Bronchial epithelial cell (primary cell): ENCODE results near the gene PAF1. TPM values are rescaled to one million over a fixed set of nuclear protein-coding genes. Genes with fewer than 3 reads are reported as not detected.

Source experiments
- DNase-seq: peaks from one replicate; pipeline ENCODE4 v3.0.0-alpha.2; 2010; ENCODE audit warnings: low read depth
- FAIRE-seq: peaks from 2 replicates; lab custom pipeline; 2011; peaks lifted over from hg19 to GRCh38; lab: Jason Lieb, UNC
- H3K27me3 ChIP-seq: 2 replicates; pipeline ENCODE4 v1.5.1; 2011; ENCODE audit warnings: low read length; ENCODE audit not compliant: control insufficient read depth, insufficient read depth
- H3K36me3 ChIP-seq: 2 replicates; pipeline ENCODE4 v1.5.1; 2011; ENCODE audit warnings: low read length; ENCODE audit not compliant: control insufficient read depth, insufficient read depth
- H3K4me3 ChIP-seq: 2 replicates; pipeline ENCODE4 v1.5.1; 2011; ENCODE audit warnings: mild to moderate bottlenecking, low read depth, low read length, control low read depth
- total RNA-seq: library from RNA; depleted of rRNA; stranded (reverse); fragments of >200 nt; gene quantifications from 2 replicates; pipeline ENCODE4 v1.2.1, GENCODE V29; 2014
- TF ChIP-seq, protein P1 (sequence below): IDR thresholded peaks from 2 replicates; pipeline ENCODE4 v1.5.1; 2011; ENCODE audit warnings: mild to moderate bottlenecking, moderate library complexity, low read length, control low read depth, inconsistent platforms; ENCODE audit not compliant: insufficient read depth, severe bottlenecking

The PAF1 gene
- total RNA-seq, 1 donor from 2014 or later: 31.6 TPM

DNA sequence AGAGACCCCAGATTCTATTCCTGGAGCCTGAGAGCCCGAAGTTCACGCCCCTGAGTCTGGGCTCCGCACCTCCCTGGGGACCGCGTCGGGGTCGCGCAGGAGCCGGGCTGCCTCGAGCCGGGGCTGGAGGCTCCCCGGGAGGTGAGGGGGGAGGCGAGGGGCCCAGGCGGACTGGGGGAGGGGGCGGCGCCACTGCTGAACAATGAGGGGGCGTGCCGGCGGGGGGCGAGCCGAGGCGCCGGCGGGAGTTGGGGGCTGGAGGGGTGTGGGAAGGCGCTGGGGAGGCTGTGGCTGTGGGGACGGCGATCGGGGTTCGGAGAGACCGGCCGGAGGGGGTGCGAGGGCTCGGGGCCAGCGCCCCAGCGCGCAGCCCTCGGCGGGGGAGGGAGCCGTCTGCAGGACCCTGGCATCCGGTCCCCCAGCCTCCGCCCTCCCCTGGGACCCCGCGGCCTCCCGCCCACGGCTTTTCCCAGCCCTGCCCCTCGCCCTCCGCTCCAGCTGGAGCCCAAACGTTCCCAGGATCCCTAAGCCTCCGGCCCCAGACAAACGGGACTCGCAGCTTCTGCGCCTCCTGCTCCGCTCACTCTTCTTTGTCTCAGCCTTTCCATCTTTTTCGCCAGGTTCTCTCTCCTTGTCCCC is 22.5 kb upstream of the PAF1 start:
- TF ChIP-seq, protein P1, sequence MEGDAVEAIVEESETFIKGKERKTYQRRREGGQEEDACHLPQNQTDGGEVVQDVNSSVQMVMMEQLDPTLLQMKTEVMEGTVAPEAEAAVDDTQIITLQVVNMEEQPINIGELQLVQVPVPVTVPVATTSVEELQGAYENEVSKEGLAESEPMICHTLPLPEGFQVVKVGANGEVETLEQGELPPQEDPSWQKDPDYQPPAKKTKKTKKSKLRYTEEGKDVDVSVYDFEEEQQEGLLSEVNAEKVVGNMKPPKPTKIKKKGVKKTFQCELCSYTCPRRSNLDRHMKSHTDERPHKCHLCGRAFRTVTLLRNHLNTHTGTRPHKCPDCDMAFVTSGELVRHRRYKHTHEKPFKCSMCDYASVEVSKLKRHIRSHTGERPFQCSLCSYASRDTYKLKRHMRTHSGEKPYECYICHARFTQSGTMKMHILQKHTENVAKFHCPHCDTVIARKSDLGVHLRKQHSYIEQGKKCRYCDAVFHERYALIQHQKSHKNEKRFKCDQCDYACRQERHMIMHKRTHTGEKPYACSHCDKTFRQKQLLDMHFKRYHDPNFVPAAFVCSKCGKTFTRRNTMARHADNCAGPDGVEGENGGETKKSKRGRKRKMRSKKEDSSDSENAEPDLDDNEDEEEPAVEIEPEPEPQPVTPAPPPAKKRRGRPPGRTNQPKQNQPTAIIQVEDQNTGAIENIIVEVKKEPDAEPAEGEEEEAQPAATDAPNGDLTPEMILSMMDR: no peak
- H3K36me3 ChIP-seq: peaks cover 3% of the 10 kb centered on the region
- FAIRE-seq (no peak), DNase-seq (no peak)
- H3K4me3 ChIP-seq: peak overlapping the region; percentile 91
- H3K27me3 ChIP-seq: no peaks in the 10 kb centered on the region

DNA sequence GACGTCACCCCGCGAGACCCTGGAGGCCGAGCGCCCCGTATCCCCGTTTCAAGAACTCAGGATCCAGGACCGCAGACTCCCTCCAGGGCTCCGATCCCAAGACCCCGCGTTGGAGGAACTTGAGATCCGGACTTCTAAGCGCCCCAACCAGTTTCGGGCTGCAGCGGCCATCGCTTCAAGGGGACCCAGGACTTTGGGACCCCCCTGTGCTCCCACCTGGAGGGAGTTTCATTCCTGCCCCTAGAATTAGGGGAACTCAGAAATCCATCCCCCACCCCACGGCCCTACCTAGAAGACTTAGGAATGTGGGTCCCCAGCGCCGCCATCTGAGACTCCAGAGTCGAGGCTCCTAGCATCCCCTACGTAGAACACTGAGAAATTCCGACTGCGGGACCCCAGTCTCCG is 22.0 kb upstream of the PAF1 start:
- no peak for FAIRE-seq
- TF ChIP-seq, protein P1: no peak
- DNase-seq: no peak
- Histone ChIP-seq H3K36me3 (peaks cover 7% of the 10 kb centered on the region), H3K27me3 (no peaks in the 10 kb centered on the region), H3K4me3 (peak overlapping the region; percentile 91)

DNA sequence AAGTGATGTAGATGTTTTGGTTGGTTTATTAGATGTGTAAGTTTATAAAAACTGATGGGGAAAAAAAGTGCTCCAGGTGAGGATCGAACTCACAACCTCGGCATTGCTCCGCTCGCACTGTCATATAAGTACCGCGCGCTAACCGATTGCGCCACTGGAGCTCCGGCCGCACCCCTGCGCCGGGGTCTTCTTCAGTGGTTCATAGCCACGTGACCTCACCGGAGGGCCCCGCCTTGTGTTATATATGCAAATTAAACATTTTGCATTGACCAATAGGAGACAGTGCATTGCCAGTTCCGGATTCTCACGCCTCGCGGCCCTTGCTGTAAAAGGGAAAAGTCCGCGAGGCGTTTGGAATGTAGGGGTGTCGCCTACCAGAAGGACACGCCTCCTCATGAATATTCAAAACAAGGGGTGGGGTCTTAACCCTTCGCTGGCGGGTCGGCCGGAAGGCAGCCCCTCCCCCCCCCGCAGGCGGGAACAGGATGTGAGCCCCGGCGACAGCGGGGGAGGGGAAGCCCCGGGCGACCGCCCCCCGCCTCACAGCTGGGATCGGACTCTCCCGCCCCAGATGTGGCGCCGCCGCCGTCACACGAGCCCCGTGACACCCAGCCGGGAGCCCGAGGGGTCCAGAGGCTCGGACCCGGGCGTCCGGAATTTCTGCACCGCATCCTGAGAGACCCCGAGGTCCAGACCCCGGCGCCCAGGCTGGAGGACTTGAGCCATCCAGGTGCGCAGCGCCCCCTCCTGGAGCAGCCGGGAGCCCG is 21.4 kb upstream of the PAF1 start, which contains the start of gene PLEKHG2:
TSS of gene PLEKHG2 (plus strand) at position 570 of the 767 bp plus-strand sequence. CDS start 1,418 bp downstream, outside the sequence.
- FAIRE-seq: no peak

DNA sequence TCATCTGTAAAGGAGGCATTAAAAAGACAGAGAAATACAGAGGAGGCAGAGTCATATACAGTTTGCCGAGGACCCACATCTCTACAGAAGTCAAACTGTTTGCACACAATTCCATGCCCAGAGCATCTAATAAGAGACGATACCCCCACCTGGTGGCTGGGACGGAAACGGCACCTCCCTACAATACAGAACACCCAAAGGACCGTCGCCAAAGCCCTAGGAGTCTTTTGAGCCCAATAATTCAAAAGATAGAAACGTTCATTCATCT is 20.9 kb upstream of the PAF1 start:
- FAIRE-seq: no peak
- H3K27me3 ChIP-seq: no peaks in the 10 kb centered on the region
- H3K4me3 ChIP-seq: peak overlapping the region; percentile 91
- peak; percentile 88 for DNase-seq
- H3K36me3 ChIP-seq: peaks cover 18% of the 10 kb centered on the region
- TF ChIP-seq, protein P1: peak; percentile 73

More for the DNA sequence above, 21.4 kb upstream of the PAF1 start, which contains the start of gene PLEKHG2:
- DNase-seq: peak; percentile 98
- Histone ChIP-seq H3K36me3 (peaks cover 13% of the 10 kb centered on the region), H3K27me3 (no peaks in the 10 kb centered on the region), H3K4me3 (peak within 1 kb of the TSS; percentile 91)
- TF ChIP-seq, protein P1: peak; percentile 91

DNA sequence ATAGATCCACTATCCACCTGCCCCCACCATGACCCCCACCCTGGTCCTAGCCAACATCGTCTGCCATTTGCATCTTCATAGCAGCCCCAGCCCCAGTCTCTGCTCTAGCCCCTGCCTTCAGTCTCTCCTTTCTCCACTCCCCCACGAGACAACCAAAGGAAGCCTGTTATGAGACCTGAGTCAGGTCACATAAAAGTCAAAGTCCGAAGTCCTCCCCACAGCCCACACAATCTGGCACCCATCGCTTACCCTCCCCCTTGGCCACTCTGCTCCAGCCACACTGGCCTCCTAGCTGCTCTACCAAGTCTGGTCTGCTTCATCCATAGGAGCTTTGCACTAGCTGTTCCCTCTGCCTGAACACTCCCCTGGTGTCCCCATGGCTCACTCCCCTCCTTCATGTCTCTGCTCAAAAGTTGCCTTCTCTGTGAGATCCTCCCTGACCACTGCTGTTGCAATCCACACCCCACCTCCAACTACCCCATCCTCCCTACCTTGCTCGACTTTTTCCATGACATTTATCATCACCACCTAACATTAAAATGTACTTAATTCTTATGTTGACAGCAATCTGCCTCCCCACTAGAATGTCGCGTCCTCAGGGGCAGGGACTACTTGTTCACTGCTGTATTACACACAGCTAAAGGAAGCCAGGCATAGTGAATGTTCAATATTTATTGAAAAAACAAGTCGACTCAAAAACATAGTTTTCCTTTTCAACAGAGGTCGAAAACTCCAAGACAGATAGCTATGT is 20.4 kb upstream of the PAF1 start:
- FAIRE-seq (no peak), DNase-seq (peak; percentile 71)
- peaks cover 17% of the 10 kb centered on the region for H3K36me3 ChIP-seq
- H3K4me3 ChIP-seq: peak overlapping the region; percentile 91
- TF ChIP-seq, protein P1: no peak
- H3K27me3 ChIP-seq: no peaks in the 10 kb centered on the region
